Measurements from ENCODE around the gene GPR15LG. TPM values are rescaled to one million over a fixed set of nuclear protein-coding genes. Genes with fewer than 3 reads are reported as not detected.

GPR15LG gene
- total RNA-seq, 1 experiment from 2014 or later: not detected

- DNase-seq (ENCODE audit: low spot score): no peak
Observed at GRCh38 chr10:84214612-84215235, 41.1 kb downstream of the GPR15LG start.

GRCh38 chr10:84216834-84217233 lies 43.2 kb downstream of the GPR15LG start:
- DNase-seq (ENCODE audit: low spot score): no peak

- no peak for DNase-seq (ENCODE audit: low spot score)
Observed at GRCh38 chr10:84217746-84218145, 44.1 kb downstream of the GPR15LG start.

GRCh38 chr10:84221916-84222315 lies 48.3 kb downstream of the GPR15LG start:
- no peak for DNase-seq (ENCODE audit: low spot score)

GRCh38 chr10:84224411-84225028 lies 50.9 kb downstream of the GPR15LG start:
- DNase-seq (ENCODE audit: low spot score): peak; percentile 13

GRCh38 chr10:84225427-84226173 lies 52.0 kb downstream of the GPR15LG start, which contains the start of gene LRIT2:
Gene LRIT2, minus strand, starts transcription at chr10:84225544. Its CDS starts 24 bp downstream, at chr10:84225520.
- no peak for DNase-seq (ENCODE audit: low spot score)

GRCh38 chr10:84226616-84227015 lies 53.0 kb downstream of the GPR15LG start:
- DNase-seq (ENCODE audit: low spot score): no peak

GRCh38 chr10:84227810-84228209 lies 54.2 kb downstream of the GPR15LG start:
- no peak for DNase-seq (ENCODE audit: low spot score)

GRCh38 chr10:84230359-84230758 lies 56.8 kb downstream of the GPR15LG start:
- DNase-seq (ENCODE audit: low spot score): no peak

GRCh38 chr10:84232376-84232775 lies 58.8 kb downstream of the GPR15LG start:
- no peak for DNase-seq (ENCODE audit: low spot score)

- DNase-seq (ENCODE audit: low spot score): no peak
Observed at GRCh38 chr10:84233940-84234339, 60.3 kb downstream of the GPR15LG start.

GRCh38 chr10:84234479-84234878 lies 60.9 kb downstream of the GPR15LG start:
- no peak for DNase-seq (ENCODE audit: low spot score)

Other genes with a start within 250 kb of the GPR15LG start
- gene GHITM, start 34.3 kb upstream of the GPR15LG start, total RNA-seq (2014; rRNA removed; shearing (Covaris generic)): 364 and 445 TPM in 2 replicates
- gene CDHR1, start 20.7 kb downstream of the GPR15LG start, total RNA-seq (2014; rRNA removed; shearing (Covaris generic)): not detected in 2 replicates
- gene LRIT2, start 51.7 kb downstream of the GPR15LG start, total RNA-seq (2014; rRNA removed; shearing (Covaris generic)): not detected in 2 replicates
- not detected in 2 replicates for gene LRIT1, start 67.7 kb downstream of the GPR15LG start, total RNA-seq (2014; rRNA removed; shearing (Covaris generic))
- not detected in 2 replicates for gene RGR, start 71.3 kb downstream of the GPR15LG start, total RNA-seq (2014; rRNA removed; shearing (Covaris generic))
- 39.9 and 40.7 TPM in 2 replicates for gene CCSER2, start 154.8 kb downstream of the GPR15LG start, total RNA-seq (2014; rRNA removed; shearing (Covaris generic))